K562 (cell line): ENCODE measurements around the gene CLP1. TPM values are rescaled to one million over a fixed set of nuclear protein-coding genes. Genes with fewer than 3 reads are reported as not detected.
A peak's percentile ranks its signal among the peaks of the same experiment; 100 is the strongest.

Experiments used
- AFF1 ChIP-seq, 2 experiments: fragments of 450-650 bp; IDR thresholded peaks; 2 replicates each; pipeline ENCODE4 v1.6.1; 2018; ENCODE audit warnings: mild to moderate bottlenecking in 2 of 2, low read depth in 1 of 2; ENCODE audit not compliant: partially characterized antibody in 2 of 2
- EP400 ChIP-seq: fragments of 450-650 bp; IDR thresholded peaks from 2 replicates; pipeline ENCODE4 v1.6.1; 2017; ENCODE audit warnings: antibody characterized with exemption, mild to moderate bottlenecking, moderate library complexity
- FOSL1 ChIP-seq: fragments of 200-800 bp; sonication (Bioruptor generic); conservative IDR thresholded peaks from 2 replicates; pipeline ENCODE4 v1.6.1; 2016; ENCODE audit warnings: missing genetic modification characterization, missing compliant biosample characterization
- NFRKB ChIP-seq: fragments of 450-650 bp; IDR thresholded peaks from 2 replicates; pipeline ENCODE4 v1.6.1; 2016; ENCODE audit warnings: low read depth
- NKRF ChIP-seq: fragments of 450-650 bp; IDR thresholded peaks from 2 replicates; pipeline ENCODE4 v1.6.1; 2016; ENCODE audit warnings: borderline replicate concordance
- RBFOX2 ChIP-seq: fragments of 200-400 bp; formaldehyde crosslinking; IDR thresholded peaks from 2 replicates; pipeline ENCODE4 v1.6.1; 2017; ENCODE audit warnings: low read depth, mild to moderate bottlenecking, low read length, moderate library complexity
- U2AF2 ChIP-seq: fragments of 200-400 bp; formaldehyde crosslinking; optimal IDR thresholded peaks from 2 replicates; pipeline ENCODE3; 2017; ENCODE audit warnings: low read depth, mild to moderate bottlenecking, low read length
- ZNF277 ChIP-seq: fragments of 250-450 bp; sonication (Bioruptor Pico); IDR thresholded peaks from 2 replicates; pipeline ENCODE4 v1.8.0; 2022; ENCODE audit warnings: inconsistent platforms, mild to moderate bottlenecking, moderate library complexity, borderline replicate concordance
- polyA plus RNA-seq, 8 experiments: library from polyadenylated mRNA; depleted of rRNA in 4 of 8; stranded (reverse) in 5 of 8; unstranded in 3 of 8; fragments of >200 nt; fragmentation: Nextera tagmentation in 2 of 8; fragmentation: Illumina TruSeq in 1 of 8; extraction: Ambion mirVana in 2 of 8; extraction: Trizol in 1 of 8; gene quantifications; 2 replicates each; pipeline versions ENCODE4 v1.2.1 to v1.2.3, GENCODE V29; 2011 to 2014; ENCODE audit warnings: inconsistent platforms in 1 of 8, missing spikeins in 1 of 8
- total RNA-seq, 7 experiments: library from RNA; depleted of rRNA in 6 of 7; stranded (reverse); fragments of >200 nt in 6 of 7; fragmentation: Illumina TruSeq in 2 of 7; extraction: Trizol in 2 of 7; gene quantifications; 2 replicates each; pipeline versions ENCODE4 v1.2.1 to v1.2.3, GENCODE V29; 2011 to 2021; ENCODE audit warnings: low replicate concordance in 1 of 7
- TF ChIP-seq, protein P1 (sequence below): fragments of 250-450 bp; sonication (Bioruptor Pico); IDR thresholded peaks from 2 replicates; pipeline ENCODE4 v1.9.0; 2021; ENCODE audit warnings: mild to moderate bottlenecking, inconsistent platforms
- TF ChIP-seq, protein P2 (sequence below), 2 experiments: fragments of 450-650 bp in 1 of 2; sonication (generic) in 1 of 2; formaldehyde crosslinking in 1 of 2; IDR thresholded peaks in 1 of 2; conservative IDR thresholded peaks in 1 of 2; 2 replicates each; pipeline versions ENCODE4 v1.6.1 to v1.8.1; 2016 to 2023; ENCODE audit warnings: mild to moderate bottlenecking in 2 of 2, moderate library complexity in 2 of 2, inconsistent platforms in 1 of 2, missing genetic modification reagents in 1 of 2
- TF ChIP-seq, protein P3 (sequence below): fragments of 450-650 bp; IDR thresholded peaks from 2 replicates; pipeline ENCODE4 v1.6.1; 2016; ENCODE audit warnings: missing biosample characterization, missing genetic modification characterization

Gene CLP1
- total and polyA plus RNA-seq, 9 of the 15 experiments (the other 6 are each of a cell fraction or from before 2014, with no cell fraction given) = 19.1 to 46.2 (median 27.8) TPM

DNA sequence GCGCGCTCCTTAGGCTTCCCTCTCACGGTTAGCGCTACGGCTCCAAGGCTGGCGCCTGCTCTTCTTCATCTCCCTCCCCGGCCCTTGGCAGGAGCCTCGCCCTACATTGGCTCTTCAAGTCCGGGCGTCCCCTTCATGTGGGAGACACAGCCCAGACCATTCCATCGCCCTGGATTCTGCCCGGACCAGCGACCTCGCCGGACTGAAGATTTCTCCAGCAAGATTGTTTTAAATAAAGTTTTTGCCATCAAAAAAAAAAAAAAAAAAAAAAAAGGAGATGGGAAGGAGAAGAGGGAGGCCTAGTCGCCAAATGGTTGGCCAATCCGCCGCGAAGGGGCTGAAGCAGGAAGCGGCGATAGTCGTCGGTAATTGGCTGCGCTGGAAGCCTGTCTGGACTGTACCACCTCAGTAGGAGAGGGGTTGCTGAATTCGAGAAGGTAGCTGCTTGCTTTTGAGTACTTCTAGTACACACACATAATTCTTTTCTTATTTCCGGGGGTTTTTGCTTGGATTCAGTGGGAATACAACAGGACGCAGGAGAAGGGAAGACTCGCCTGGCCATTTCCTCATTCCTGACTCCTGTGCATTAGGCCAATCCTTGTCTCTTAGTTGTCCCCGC, 9.7 kb downstream of the CLP1 start (continued):
- TF ChIP-seq EP400 (peak; percentile 68; the same call in 1 of the 2 replicates), NFRKB (peak; percentile 76; the same call in 1 of the 2 replicates), FOSL1 (tag) (peak; percentile 36), NKRF (0 out of 2 replicates have a peak, but pooled peaks have one; percentile 8), RBFOX2 (no peak), AFF1 (IDR thresholded peaks at IDR 0.05; ENCODE audit: low read depth in 1 of 2, partially characterized antibody in 2 of 2) (peak in 1 of 2 experiments; percentile 66), U2AF2 (no peak), ZNF277 (no peak)
- TF ChIP-seq, protein P1, sequence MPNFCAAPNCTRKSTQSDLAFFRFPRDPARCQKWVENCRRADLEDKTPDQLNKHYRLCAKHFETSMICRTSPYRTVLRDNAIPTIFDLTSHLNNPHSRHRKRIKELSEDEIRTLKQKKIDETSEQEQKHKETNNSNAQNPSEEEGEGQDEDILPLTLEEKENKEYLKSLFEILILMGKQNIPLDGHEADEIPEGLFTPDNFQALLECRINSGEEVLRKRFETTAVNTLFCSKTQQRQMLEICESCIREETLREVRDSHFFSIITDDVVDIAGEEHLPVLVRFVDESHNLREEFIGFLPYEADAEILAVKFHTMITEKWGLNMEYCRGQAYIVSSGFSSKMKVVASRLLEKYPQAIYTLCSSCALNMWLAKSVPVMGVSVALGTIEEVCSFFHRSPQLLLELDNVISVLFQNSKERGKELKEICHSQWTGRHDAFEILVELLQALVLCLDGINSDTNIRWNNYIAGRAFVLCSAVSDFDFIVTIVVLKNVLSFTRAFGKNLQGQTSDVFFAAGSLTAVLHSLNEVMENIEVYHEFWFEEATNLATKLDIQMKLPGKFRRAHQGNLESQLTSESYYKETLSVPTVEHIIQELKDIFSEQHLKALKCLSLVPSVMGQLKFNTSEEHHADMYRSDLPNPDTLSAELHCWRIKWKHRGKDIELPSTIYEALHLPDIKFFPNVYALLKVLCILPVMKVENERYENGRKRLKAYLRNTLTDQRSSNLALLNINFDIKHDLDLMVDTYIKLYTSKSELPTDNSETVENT (CRISPR knock-in tag) = no peak
- TF ChIP-seq, protein P2, sequence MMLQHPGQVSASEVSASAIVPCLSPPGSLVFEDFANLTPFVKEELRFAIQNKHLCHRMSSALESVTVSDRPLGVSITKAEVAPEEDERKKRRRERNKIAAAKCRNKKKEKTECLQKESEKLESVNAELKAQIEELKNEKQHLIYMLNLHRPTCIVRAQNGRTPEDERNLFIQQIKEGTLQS (IDR thresholded peaks at IDR 0.05) = peak; percentile 51; the same call in 1 of the 2 replicates
- TF ChIP-seq, protein P2 (CRISPR knock-in tag; conservative IDR thresholded peaks at IDR 0.05) = 0 out of 2 replicates have a peak, but pooled peaks have one; percentile 64
- TF ChIP-seq, protein P3, sequence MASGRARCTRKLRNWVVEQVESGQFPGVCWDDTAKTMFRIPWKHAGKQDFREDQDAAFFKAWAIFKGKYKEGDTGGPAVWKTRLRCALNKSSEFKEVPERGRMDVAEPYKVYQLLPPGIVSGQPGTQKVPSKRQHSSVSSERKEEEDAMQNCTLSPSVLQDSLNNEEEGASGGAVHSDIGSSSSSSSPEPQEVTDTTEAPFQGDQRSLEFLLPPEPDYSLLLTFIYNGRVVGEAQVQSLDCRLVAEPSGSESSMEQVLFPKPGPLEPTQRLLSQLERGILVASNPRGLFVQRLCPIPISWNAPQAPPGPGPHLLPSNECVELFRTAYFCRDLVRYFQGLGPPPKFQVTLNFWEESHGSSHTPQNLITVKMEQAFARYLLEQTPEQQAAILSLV (tag) = no peak
